Thymus (tissue), 11 donors: ENCODE measurements around the gene EBF4. TPM values are rescaled to one million over a fixed set of nuclear protein-coding genes. Genes with fewer than 3 reads are reported as not detected.

Source experiments
- DNase-seq, 9 donors: peaks; one replicate each; pipeline ENCODE4 v3.0.0-alpha.2; 2013; ENCODE audit warnings: low spot score in 9 of 9, low read depth in 6 of 9, missing footprints in 1 of 9
- H3K27ac ChIP-seq, 2 donors: one replicate each; pipeline ENCODE4 v1.5.1; 2013; ENCODE audit warnings: control low read depth in 1 of 2, low read depth in 1 of 2, low read length in 1 of 2, mild to moderate bottlenecking in 1 of 2, moderate library complexity in 1 of 2
- H3K27me3 ChIP-seq, 2 donors: one replicate each; pipeline ENCODE4 v1.5.1; 2013; ENCODE audit warnings: low read length in 1 of 2; ENCODE audit not compliant: control insufficient read depth in 2 of 2, insufficient read depth in 1 of 2
- H3K36me3 ChIP-seq, 2 donors: one replicate each; pipeline ENCODE4 v1.5.1; 2013; ENCODE audit warnings: low read length in 1 of 2, mild to moderate bottlenecking in 1 of 2, moderate library complexity in 1 of 2; ENCODE audit not compliant: control insufficient read depth in 2 of 2, insufficient read depth in 2 of 2
- H3K4me1 ChIP-seq, 2 donors: one replicate each; pipeline ENCODE4 v1.5.1; 2013; ENCODE audit warnings: low read length in 2 of 2; ENCODE audit not compliant: control insufficient read depth in 2 of 2, insufficient read depth in 2 of 2
- H3K4me3 ChIP-seq, 2 donors: one replicate each; pipeline ENCODE4 v1.5.1; 2013; ENCODE audit warnings: low read length in 2 of 2, control low read depth in 1 of 2, mild to moderate bottlenecking in 1 of 2
- H3K9me3 ChIP-seq, 2 donors: one replicate each; pipeline ENCODE4 v1.5.1; 2013; ENCODE audit warnings: low read length in 1 of 2, mild to moderate bottlenecking in 1 of 2; ENCODE audit not compliant: control insufficient read depth in 2 of 2, insufficient read depth in 1 of 2
- WGBS: extraction: QIAGEN DNeasy Blood & Tissue Kit; methylation state at CpG from one replicate; pipeline ENCODE4 v1.1.7; 2013; 5-methylcytosine and 5-hydroxymethylcytosine counted together
- polyA plus RNA-seq: library from polyadenylated mRNA; stranded (reverse); fragments of 200-250 nt; gene quantifications from one replicate; pipeline ENCODE4 v1.2.3, GENCODE V29; 2013
- total RNA-seq: library from RNA; stranded (reverse); fragments of 120-200 nt; gene quantifications from one replicate; pipeline ENCODE4 v1.2.4, GENCODE V29; 2013
- donor health status: healthy.

EBF4 gene
- total and polyA plus RNA-seq, 2 donors = 2.9 to 9.9 TPM

- H3K27ac ChIP-seq = no peak overlapping the region
- peaks cover 9 to 12% of the 10 kb centered on the region in 2 donors for H3K36me3 ChIP-seq
- peaks cover 10 to 25% of the 10 kb centered on the region in 2 donors for H3K4me1 ChIP-seq
- 95% methylated on average over 6 of the region's 6 CpGs for WGBS
- peak overlapping the region in 1 of 2 donors; percentile 65 for H3K4me3 ChIP-seq
- H3K9me3 ChIP-seq = peaks cover 0 to 12% of the 10 kb centered on the region in 2 donors
- DNase-seq = no peak
- H3K27me3 ChIP-seq = peaks cover 37 to 56% of the 10 kb centered on the region in 2 donors
Observed at GRCh38 chr20:2798814-2799213, 106.2 kb downstream of the EBF4 start.

GRCh38 chr20:2799271-2799670, 106.7 kb downstream of the EBF4 start:
- peaks cover 41 to 60% of the 10 kb centered on the region in 2 donors for H3K27me3 ChIP-seq
- peaks cover 0 to 12% of the 10 kb centered on the region in 2 donors for H3K9me3 ChIP-seq
- peak in 1 of 9 donors; percentile 7 for DNase-seq

DNA sequence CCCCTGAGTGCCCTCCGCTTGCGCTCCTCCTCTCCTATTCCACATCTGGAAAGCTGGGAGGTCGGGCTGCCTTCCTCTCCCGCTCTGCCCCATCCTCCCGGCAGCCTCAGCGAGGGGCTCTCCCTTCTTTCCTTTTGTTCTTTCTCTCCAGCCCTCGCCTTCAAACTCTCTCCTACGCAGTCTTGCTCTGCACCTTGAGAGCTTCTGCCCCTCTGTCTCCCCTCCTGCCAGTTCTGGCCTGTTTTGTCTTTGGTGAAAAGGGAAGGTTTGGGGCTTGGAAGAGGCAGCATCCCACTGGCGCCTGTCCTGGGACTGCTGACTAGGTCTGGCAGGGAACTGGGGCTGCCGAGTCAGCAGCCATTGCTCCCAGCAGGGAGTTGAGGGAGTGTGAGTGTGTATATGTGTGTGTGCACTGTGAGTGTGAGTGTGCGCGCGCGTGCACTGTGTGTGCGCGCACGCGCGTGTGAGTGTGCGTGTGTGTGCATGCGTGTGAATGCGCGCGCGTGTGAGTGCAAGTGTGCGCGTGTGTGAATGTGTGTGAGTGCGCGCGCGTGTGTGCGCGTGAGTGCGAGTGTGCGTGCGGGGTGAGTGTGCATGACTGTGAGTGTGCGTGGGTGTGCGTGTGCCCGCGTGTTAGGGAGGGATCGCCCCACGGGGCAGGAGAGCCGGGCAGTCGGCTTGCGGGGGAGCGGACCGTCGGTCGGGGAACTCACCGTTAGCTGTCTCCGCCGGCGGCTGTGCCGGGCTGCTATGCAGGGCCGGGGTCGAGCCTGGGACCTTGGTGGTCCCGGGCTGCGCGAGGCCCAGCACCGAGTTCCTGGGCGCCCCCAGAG, 107.3 kb downstream of the EBF4 start:
- Histone ChIP-seq H3K36me3 (peaks cover 9 to 12% of the 10 kb centered on the region in 2 donors), H3K9me3 (peaks cover 0 to 12% of the 10 kb centered on the region in 2 donors), H3K27ac (peak overlapping the region in 1 of 2 donors; percentile 8), H3K4me1 (peaks cover 10 to 25% of the 10 kb centered on the region in 2 donors), H3K27me3 (peaks cover 47 to 67% of the 10 kb centered on the region in 2 donors), H3K4me3 (peak overlapping the region; percentile 61 to 65)
- peak in 3 of 9 donors; percentile 17 to 57 (median 25) for DNase-seq
- 2% methylated on average over 61 of the region's 61 CpGs for WGBS

More at GRCh38 chr20:2799271-2799670, 106.7 kb downstream of the EBF4 start:
- Histone ChIP-seq H3K27ac (no peak overlapping the region), H3K36me3 (peaks cover 9 to 12% of the 10 kb centered on the region in 2 donors), H3K4me1 (peaks cover 10 to 25% of the 10 kb centered on the region in 2 donors), H3K4me3 (peak overlapping the region; percentile 61 to 65)
- 37% methylated on average over 9 of the region's 9 CpGs for WGBS

DNA sequence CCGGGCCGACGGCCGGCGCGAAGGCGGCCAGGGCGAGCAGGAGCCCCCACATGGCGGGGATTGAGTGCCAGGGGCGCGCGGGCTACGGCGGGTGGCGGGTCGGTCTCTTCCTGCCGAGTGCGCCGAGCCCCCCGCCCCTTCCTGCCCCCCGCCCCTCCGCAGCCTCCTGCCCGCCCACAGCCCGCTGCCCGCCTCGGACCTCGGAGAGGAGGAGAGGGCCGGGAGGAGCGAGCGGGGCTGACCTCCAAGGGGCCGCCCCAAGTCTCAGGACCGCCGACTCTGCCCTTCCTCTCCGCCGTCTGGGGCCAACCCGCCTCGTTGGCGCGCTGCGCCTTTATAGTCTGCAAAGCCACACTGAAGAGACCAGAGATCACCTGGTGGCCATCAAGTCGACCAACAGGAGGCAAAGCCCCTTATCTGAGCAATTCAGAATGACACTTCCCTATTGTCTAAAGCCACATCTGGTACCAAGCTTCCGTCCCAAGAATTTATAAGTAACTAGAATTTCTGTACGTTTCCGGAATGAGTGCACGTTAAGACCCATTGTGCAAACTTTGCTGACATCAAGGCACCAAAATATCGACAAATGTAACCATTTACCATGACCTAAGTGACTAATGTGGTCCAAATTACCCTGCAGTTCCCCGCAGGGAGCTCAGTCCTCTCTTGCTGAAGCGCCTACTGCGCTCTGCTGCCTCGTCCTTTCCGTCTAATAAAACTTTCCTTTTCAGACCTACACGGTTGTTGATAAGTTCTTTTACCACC, 108.1 kb downstream of the EBF4 start, which contains the start of gene CPXM1:
TSS of gene CPXM1 (minus strand) at position 107 of the 765 bp plus-strand sequence. CDS start at position 52, 55 bp downstream.
- H3K9me3 ChIP-seq = peaks cover 0 to 12% of the 10 kb centered on the region in 2 donors
- H3K27me3 ChIP-seq = peaks cover 55 to 75% of the 10 kb centered on the region in 2 donors
- under 1% methylated on average over 52 of the region's 52 CpGs for WGBS
- H3K27ac ChIP-seq = peak within 1 kb of the TSS in 1 of 2 donors; percentile 8
- H3K36me3 ChIP-seq = peaks cover 9 to 12% of the 10 kb centered on the region in 2 donors
- H3K4me1 ChIP-seq = peaks cover 10 to 25% of the 10 kb centered on the region in 2 donors
- DNase-seq = peak in 2 of 9 donors; percentile 12 to 39
- peak within 1 kb of the TSS; percentile 61 to 65 for H3K4me3 ChIP-seq

DNA sequence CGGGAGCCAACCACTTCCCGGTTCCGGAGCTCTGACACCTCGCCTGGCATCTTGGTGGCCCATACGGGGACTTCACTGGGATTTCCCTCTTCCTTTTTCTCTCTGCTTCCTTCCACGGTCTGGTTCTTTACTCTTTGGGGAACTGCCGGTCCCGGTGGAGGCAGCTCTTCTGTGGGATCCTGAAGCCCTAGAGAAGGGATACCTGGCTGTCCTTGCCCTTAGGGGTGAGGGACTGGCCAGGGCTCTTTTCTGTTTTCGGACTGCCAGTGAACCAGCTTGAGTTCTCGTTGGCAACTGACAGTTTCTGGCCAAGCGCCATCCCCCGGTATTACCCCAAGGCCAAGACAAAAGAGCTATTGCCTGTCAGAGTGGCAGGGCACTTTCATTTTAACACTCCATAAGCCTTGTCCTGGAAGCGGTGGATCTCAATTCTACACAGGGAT, 108.7 kb downstream of the EBF4 start:
- H3K27ac ChIP-seq = no peak overlapping the region
- H3K27me3 ChIP-seq = peaks cover 60 to 81% of the 10 kb centered on the region in 2 donors
- DNase-seq = no peak

DNA sequence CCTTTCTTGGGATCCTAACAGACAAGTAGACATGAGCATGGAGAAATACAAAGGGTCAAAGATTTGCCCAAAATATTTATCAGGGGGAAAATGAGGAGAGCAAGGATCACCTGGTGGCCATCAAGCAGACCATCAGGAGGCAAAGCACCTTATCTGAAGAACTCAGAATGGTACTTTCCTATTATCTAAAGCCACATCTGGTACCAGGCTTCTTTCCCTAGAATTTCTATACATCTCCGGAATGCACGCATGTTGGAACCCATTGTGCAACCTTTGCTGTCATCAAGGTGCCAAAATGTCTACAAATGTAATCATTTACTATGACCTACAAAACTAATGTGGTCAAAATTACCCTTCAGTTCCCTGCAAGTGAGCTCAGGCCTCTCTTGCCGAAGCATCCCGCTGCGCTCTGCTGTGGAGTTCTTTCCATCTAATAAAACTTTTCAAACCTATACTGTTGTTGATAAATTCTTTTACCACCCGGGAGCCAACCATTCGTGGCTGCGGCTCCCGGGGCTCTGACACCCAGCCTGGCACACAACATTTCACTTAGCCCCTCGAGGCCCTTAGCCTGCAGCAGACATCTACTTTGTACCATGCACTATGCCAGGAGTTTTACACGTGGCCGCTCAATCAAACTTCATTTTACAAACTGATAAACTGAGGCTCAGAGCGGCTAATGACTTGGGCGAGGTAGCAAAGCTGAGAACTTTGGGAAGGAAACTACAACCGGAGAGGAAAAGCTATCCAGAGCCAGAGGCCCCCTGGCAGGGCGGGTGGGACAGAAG, 111.7 kb downstream of the EBF4 start:
- Histone ChIP-seq H3K9me3 (peaks cover 0 to 12% of the 10 kb centered on the region in 2 donors), H3K36me3 (no peaks in the 10 kb centered on the region), H3K4me1 (peaks cover 7 to 20% of the 10 kb centered on the region in 2 donors), H3K4me3 (no peak overlapping the region), H3K27ac (no peak overlapping the region), H3K27me3 (peaks cover 68 to 96% of the 10 kb centered on the region in 2 donors)
- no peak for DNase-seq
- WGBS = 81% methylated on average over 16 of the region's 16 CpGs

More for the DNA sequence above, 108.7 kb downstream of the EBF4 start:
- peaks cover 0 to 12% of the 10 kb centered on the region in 2 donors for H3K9me3 ChIP-seq
- peak overlapping the region; percentile 20 to 26 for H3K4me3 ChIP-seq
- H3K36me3 ChIP-seq = peaks cover 8 to 9% of the 10 kb centered on the region in 2 donors
- 6% methylated on average over 13 of the region's 13 CpGs for WGBS
- H3K4me1 ChIP-seq = peaks cover 10 to 25% of the 10 kb centered on the region in 2 donors

- H3K9me3 ChIP-seq = peaks cover 0 to 6% of the 10 kb centered on the region in 2 donors
- H3K4me1 ChIP-seq = peaks cover 1 to 11% of the 10 kb centered on the region in 2 donors
- H3K27me3 ChIP-seq = peaks cover 65 to 94% of the 10 kb centered on the region in 2 donors
- H3K27ac ChIP-seq = no peak overlapping the region
- no peak overlapping the region for H3K4me3 ChIP-seq
- DNase-seq = no peak
- 32% methylated on average over 49 of the region's 49 CpGs for whole genome bisulfite sequencing
- no peaks in the 10 kb centered on the region for H3K36me3 ChIP-seq
Observed at GRCh38 chr20:2804852-2805688, 112.5 kb downstream of the EBF4 start.
